ENCODE measurements around the gene GREB1.

GREB1 gene

GRCh38 chr2:11688222-11689069 lies 154.6 kb downstream of the GREB1 start:
- TF ChIP-seq CTCF (conservative IDR thresholded peaks at IDR 0.05; ENCODE audit: low read length): peak; percentile 76
- peak; percentile 74 for DNase-seq (ENCODE audit: low read depth)
- H3K4me3 ChIP-seq (ENCODE audit: low read length): peak overlapping the region; percentile 46

GRCh38 chr2:11691076-11691660 lies 157.3 kb downstream of the GREB1 start:
- no peak overlapping the region for H3K4me3 ChIP-seq (ENCODE audit: low read length)
- DNase-seq (ENCODE audit: low read depth): no peak
- no peak for TF ChIP-seq CTCF (conservative IDR thresholded peaks at IDR 0.05; ENCODE audit: low read length)

Data from AG10803 (cell line).